GM21381 (cell line): ENCODE data around the gene RSRP1.

Source experiments
- ATAC-seq: cut with Tn5 transposase; IDR thresholded peaks from one replicate; pipeline ENCODE4 v1.9.1; 2021; ENCODE audit warnings: mild to moderate bottlenecking, moderate library complexity; ENCODE audit not compliant: unreplicated experiment

The RSRP1 gene

GRCh38 chr1:25195835-25196234, 51.4 kb downstream of the RSRP1 start:
- ATAC-seq: no peak

GRCh38 chr1:25194572-25195020, 52.7 kb downstream of the RSRP1 start:
- ATAC-seq: no peak

- ATAC-seq: no peak
Observed at GRCh38 chr1:25194054-25194453, 53.2 kb downstream of the RSRP1 start.

GRCh38 chr1:25193229-25193628, 54.0 kb downstream of the RSRP1 start:
- ATAC-seq: no peak
